ENCODE results near the gene CD47.

DNA sequence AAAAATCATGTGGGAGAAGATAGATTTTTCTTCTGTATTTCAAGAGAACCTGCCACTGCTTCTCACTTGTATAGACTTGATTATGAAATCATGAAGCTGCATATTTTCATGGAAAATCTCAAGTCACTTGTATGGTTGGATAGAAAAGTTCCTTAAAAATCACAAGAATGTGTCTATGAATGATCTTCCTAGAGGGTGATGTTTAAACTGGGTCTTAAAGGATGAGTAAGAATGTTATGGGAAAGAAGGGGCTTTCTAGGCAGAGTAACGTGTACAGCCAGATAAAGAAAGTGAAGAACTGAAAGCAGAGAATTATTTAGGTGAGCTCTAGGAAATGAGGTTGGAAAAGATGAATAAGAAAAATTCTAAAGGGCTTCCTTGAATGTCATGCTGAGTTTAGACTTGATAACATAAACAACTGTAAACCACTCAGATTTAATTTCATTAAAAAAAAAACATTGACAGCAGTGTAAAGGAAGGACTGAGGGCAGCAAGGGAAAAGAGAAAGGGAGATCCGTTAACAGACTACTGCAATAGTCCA, 5.0 kb downstream of the CD47 start:
- TF ChIP-seq, protein P1, sequence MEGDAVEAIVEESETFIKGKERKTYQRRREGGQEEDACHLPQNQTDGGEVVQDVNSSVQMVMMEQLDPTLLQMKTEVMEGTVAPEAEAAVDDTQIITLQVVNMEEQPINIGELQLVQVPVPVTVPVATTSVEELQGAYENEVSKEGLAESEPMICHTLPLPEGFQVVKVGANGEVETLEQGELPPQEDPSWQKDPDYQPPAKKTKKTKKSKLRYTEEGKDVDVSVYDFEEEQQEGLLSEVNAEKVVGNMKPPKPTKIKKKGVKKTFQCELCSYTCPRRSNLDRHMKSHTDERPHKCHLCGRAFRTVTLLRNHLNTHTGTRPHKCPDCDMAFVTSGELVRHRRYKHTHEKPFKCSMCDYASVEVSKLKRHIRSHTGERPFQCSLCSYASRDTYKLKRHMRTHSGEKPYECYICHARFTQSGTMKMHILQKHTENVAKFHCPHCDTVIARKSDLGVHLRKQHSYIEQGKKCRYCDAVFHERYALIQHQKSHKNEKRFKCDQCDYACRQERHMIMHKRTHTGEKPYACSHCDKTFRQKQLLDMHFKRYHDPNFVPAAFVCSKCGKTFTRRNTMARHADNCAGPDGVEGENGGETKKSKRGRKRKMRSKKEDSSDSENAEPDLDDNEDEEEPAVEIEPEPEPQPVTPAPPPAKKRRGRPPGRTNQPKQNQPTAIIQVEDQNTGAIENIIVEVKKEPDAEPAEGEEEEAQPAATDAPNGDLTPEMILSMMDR (IDR thresholded peaks at IDR 0.05; ENCODE audit: low read depth, low read length): no peak
- TF ChIP-seq EZH2phosphoT487 (IDR thresholded peaks at IDR 0.05; ENCODE audit: low read depth): no peak

Measured in OCI-LY3 (cell line).